Brain pericyte (primary cell): Measurements from ENCODE around the gene KRTAP9-3.
"Not testable (repeated sequence)": the region's sequence is repeated elsewhere in the genome, so short reads cannot be mapped to it uniquely, and the experiment has no call there.

Source experiments
- DNase-seq: peaks from one replicate; pipeline ENCODE4 v3.0.0-alpha.2; 2012; ENCODE audit warnings: low read depth, low spot score

KRTAP9-3 gene, protein sequence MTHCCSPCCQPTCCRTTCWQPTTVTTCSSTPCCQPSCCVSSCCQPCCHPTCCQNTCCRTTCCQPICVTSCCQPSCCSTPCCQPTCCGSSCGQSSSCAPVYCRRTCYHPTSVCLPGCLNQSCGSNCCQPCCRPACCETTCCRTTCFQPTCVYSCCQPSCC

DNA sequence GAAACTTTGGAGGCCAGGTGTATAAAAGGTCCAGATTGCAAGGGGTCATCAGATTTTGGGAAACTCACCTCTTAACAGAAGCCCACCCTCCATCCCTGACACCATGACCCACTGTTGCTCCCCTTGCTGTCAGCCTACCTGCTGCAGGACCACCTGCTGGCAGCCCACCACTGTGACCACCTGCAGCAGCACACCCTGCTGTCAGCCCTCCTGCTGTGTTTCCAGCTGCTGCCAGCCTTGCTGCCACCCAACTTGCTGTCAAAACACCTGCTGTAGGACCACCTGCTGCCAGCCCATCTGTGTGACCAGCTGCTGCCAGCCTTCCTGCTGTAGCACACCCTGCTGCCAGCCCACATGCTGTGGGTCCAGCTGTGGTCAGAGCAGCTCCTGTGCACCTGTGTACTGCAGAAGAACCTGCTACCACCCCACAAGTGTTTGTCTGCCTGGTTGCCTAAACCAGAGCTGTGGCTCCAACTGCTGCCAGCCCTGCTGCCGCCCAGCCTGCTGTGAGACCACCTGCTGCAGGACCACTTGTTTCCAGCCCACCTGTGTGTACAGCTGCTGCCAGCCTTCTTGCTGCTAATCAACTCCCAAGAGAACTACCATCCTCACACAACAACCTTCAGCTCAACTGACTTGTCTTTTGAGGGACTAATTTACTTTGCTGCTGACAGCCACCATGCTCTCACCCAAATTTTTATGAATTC lies at the start of gene KRTAP9-3:
TSS of gene KRTAP9-3 (plus strand) at position 51 of the 707 bp plus-strand sequence. CDS start at position 104, 53 bp downstream.
- DNase-seq: not testable (repeated sequence)

GRCh38 chr17:41184480-41184961 lies 47.7 kb upstream of the KRTAP9-3 start, which contains the start of gene KRTAP4-1:
Gene KRTAP4-1, minus strand, starts transcription at chr17:41184911. Its CDS starts 57 bp downstream, at chr17:41184854.
- DNase-seq: no peak

DNA sequence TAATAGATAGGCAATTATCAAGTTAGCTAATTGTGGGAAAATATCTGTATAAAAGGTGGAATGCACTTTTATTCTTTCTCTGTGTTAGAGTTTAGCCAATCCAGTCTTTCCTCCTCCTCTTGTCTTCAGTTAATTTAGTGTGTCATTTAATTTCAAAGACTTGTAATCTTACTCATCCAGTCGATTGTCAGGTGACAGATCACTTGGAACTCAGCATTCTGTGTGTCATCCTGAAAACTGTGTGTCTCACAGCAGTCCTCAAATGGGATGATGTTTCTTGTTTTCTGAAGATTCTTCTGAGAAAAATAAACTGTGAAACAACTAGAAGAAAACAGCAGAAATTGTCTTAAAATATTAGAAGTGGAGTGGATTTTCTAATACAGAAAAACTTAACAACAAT lies 47.2 kb upstream of the KRTAP9-3 start:
- no peak for DNase-seq

GRCh38 chr17:41186872-41187271 lies 45.4 kb upstream of the KRTAP9-3 start:
- no peak for DNase-seq

DNA sequence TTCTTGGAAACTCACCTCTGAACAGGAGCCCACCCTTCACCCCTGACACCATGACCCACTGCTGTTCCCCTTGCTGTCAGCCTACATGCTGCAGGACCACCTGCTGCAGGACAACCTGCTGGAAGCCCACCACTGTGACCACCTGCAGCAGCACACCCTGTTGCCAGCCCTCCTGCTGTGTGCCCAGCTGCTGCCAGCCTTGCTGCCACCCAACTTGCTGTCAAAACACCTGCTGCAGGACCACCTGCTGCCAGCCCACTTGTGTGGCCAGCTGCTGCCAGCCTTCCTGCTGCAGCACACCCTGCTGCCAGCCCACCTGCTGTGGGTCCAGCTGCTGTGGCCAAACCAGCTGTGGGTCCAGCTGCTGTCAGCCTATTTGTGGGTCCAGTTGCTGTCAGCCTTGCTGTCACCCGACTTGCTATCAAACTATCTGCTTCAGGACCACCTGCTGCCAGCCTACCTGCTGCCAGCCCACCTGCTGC lies 42.4 kb upstream of the KRTAP9-3 start, which contains the start of gene KRTAP9-1:
TSS of gene KRTAP9-1 (plus strand) at position 51 of the 482 bp plus-strand sequence. CDS start at position 51, 0 bp downstream.
- DNase-seq: not testable (repeated sequence)

GRCh38 chr17:41190328-41190727 lies 41.9 kb upstream of the KRTAP9-3 start:
- DNase-seq: no peak

- DNase-seq: no peak
Measured at GRCh38 chr17:41196068-41196467, 36.2 kb upstream of the KRTAP9-3 start.

GRCh38 chr17:41199421-41200078 lies 32.7 kb upstream of the KRTAP9-3 start:
- no peak for DNase-seq

GRCh38 chr17:41211845-41212466 lies 20.3 kb upstream of the KRTAP9-3 start:
- no peak for DNase-seq

DNA sequence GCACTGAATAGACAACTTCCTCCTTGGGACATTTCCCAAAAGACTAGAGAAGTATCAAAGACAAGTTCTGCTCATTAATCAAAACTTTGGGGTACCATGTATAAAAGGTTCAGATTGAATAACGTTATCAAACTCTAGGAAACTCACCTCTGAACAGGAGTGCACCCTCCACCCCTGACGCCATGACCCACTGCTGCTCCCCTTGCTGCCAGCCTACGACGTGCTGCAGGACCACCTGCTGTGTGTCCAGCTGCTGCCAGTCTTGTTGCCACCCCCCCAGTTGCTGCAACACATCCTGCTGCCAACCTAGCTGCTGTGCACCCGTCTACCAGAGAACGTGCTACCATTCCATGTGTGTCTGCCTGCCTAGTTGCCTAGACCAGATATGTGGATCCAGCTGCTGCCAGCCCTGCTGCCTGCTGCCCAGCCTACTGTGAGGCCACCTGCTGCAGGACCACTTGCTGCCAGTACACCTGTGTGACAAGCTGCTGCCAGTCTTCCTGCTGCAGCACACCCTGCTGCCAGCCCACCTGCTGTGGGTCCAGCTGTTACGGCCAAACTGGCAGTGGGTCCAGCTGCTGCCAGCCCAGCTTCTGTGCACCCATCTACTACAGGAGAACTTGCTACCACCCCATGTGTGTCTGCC lies 19.6 kb upstream of the KRTAP9-3 start:
- no peak for DNase-seq

DNA sequence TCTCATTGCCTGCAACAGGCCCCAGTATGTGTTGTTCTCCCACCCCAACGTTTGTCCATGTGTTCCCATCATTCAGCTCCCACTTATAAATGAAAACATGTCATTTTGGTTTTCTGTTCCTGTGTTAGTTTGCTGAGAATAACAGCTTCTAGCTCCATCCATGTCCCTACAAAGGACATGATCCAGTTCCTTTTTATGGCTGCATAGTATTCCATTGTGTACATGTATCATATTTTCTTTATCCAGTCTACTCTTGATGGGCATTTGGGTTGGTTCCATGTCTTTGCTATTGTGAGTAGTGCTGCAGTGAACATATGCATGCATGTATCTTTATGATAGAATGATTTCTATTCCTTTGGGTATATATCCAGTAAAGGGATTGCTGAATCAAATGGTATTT lies 16.6 kb upstream of the KRTAP9-3 start:
- no peak for DNase-seq

GRCh38 chr17:41223821-41224220 lies 8.4 kb upstream of the KRTAP9-3 start:
- no peak for DNase-seq

GRCh38 chr17:41226051-41226450 lies 6.2 kb upstream of the KRTAP9-3 start:
- no peak for DNase-seq

- DNase-seq: not testable (repeated sequence)
Measured at GRCh38 chr17:41226598-41227095, 5.6 kb upstream of the KRTAP9-3 start, which contains the start of gene KRTAP9-2. Gene KRTAP9-2, plus strand, starts transcription at chr17:41226648. Its CDS starts 7 bp downstream, at chr17:41226655.

DNA sequence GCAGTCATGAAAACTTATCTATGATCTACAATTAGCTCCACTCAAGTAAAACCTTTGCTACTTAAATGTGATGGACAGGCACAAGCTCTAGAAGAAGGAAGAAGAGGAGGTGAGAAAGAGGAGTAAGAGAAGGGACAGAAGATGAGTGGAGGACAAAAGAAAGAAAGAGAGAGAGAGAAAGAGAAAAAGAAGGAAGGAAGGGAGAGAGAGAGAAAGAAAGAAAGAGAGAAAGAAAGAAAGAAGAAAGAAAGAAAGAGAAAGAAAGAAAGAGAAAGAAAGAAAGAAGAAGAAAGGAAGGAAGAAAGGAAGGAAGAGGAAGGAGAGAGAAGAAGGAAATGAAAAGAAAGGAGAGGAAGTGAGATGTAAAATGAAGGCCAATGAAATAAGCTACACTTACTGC lies 2.2 kb upstream of the KRTAP9-3 start:
- DNase-seq: no peak

DNA sequence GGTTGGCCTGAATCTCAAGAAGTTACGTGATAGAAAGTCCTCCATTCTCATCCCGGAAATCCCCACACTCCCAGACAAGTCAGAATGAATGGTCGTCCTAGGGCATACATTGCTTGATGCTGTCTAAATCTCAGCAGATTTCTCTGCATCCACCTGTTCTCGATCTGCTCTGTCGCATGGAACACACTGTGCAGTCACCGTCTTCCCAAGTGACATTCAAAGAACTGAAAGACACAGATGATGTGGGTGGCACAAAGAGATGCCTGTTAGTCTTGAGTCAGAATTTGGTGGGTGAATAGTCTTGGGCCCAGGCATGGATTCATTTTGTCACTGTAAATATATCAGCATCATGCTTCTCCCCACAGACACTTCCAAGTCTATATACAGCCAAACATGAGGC lies 518 bp upstream of the KRTAP9-3 start:
- no peak for DNase-seq

DNA sequence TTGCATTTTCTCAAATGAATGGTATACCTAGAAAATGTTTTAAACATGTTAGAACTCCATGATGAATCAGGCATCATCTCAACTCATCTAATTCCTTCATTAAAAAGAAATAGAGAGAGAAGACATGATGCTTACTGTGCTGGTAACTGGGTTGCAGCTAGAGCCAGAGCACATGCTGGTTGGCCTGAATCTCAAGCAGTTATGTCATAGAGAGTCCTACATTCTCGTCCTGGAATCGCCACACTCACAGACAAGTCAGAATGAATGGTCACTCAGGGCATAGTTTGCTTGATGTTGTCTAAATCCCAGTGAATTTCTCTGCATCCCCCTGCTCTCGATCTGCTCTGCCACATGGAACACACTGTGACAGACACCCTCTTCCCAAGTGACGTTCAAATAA lies 4.9 kb downstream of the KRTAP9-3 start:
- not testable (repeated sequence) for DNase-seq

DNA sequence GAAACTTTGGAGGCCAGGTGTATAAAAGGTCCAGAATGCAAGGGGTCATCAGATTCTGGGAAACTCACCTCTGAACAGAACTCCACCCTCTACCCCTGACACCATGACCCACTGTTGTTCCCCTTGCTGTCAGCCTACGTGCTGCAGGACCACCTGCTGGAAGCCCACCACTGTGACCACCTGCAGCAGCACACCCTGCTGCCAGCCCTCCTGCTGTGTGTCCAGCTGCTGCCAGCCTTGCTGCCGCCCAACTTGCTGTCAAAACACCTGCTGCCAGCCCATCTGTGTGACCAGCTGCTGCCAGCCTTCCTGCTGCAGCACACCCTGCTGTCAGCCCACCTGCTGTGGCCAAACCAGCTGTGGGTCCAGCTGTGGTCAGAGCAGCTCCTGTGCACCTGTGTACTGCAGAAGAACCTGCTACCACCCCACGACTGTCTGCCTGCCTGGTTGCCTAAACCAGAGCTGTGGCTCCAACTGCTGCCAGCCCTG lies 5.7 kb downstream of the KRTAP9-3 start, which contains the start of gene KRTAP9-8:
TSS of gene KRTAP9-8 (plus strand) at position 51 of the 489 bp plus-strand sequence. CDS start at position 104, 53 bp downstream.
- not testable (repeated sequence) for DNase-seq

GRCh38 chr17:41246995-41247787 lies 14.9 kb downstream of the KRTAP9-3 start:
- DNase-seq: not testable (repeated sequence)
